ENCODE data around the gene TRAF3IP1. TPM values are rescaled to one million over a fixed set of nuclear protein-coding genes. Genes with fewer than 3 reads are reported as not detected.
A peak's percentile ranks its signal among the peaks of the same experiment; 100 is the strongest.

Gene TRAF3IP1
- total RNA-seq, 1 experiment from 2014 or later, result 18.6 TPM

- H3K27ac Mint-ChIP-seq (ENCODE audit: unreplicated experiment), result no peak overlapping the region
- no peak for TF ChIP-seq CTCF (IDR thresholded peaks at IDR 0.05; ENCODE audit: unreplicated experiment)
- peaks cover 38% of the 10 kb centered on the region for H3K4me1 Mint-ChIP-seq (ENCODE audit: low read depth, unreplicated experiment)
- peaks cover 34% of the 10 kb centered on the region for H3K36me3 Mint-ChIP-seq (ENCODE audit: insufficient read depth, unreplicated experiment)
- CTCF ChIA-PET, result no interaction called here
- intact Hi-C loops (cut with micrococcal nuclease; ENCODE audit: unreplicated experiment), result no loop called here
- H3K4me3 Mint-ChIP-seq (ENCODE audit: low read depth, unreplicated experiment), result no peak overlapping the region
- H3K9me3 Mint-ChIP-seq (ENCODE audit: low read depth, unreplicated experiment), result no peaks in the 10 kb centered on the region
- no peaks in the 10 kb centered on the region for H3K27me3 Mint-ChIP-seq (ENCODE audit: unreplicated experiment)
- DNase-seq, result no peak
- no TSS peak for BruUV-seq (replicated peaks)
Measured at GRCh38 chr2:238423561-238424312, 103.4 kb downstream of the TRAF3IP1 start.

GRCh38 chr2:238424313-238424700 lies 104.0 kb downstream of the TRAF3IP1 start:
- no TSS peak for BruUV-seq (replicated peaks)
- TF ChIP-seq CTCF (IDR thresholded peaks at IDR 0.05; ENCODE audit: unreplicated experiment), result no peak
- Mint-ChIP-seq H3K4me3 (ENCODE audit: low read depth, unreplicated experiment) (no peak overlapping the region), H3K9me3 (ENCODE audit: low read depth, unreplicated experiment) (no peaks in the 10 kb centered on the region), H3K27ac (ENCODE audit: unreplicated experiment) (no peak overlapping the region), H3K36me3 (ENCODE audit: insufficient read depth, unreplicated experiment) (peaks cover 40% of the 10 kb centered on the region), H3K27me3 (ENCODE audit: unreplicated experiment) (no peaks in the 10 kb centered on the region), H3K4me1 (ENCODE audit: low read depth, unreplicated experiment) (peaks cover 37% of the 10 kb centered on the region)
- DNase-seq, result no peak
- CTCF ChIA-PET, result no interaction called here
- intact Hi-C loops (cut with micrococcal nuclease; ENCODE audit: unreplicated experiment), result no loop called here

GRCh38 chr2:238425505-238425978 lies 105.2 kb downstream of the TRAF3IP1 start:
- no peak for TF ChIP-seq CTCF (IDR thresholded peaks at IDR 0.05; ENCODE audit: unreplicated experiment)
- CTCF ChIA-PET, result no interaction called here
- peaks cover 38% of the 10 kb centered on the region for H3K4me1 Mint-ChIP-seq (ENCODE audit: low read depth, unreplicated experiment)
- intact Hi-C loops (cut with micrococcal nuclease; ENCODE audit: unreplicated experiment), result no loop called here
- no peak for DNase-seq
- no peaks in the 10 kb centered on the region for H3K9me3 Mint-ChIP-seq (ENCODE audit: low read depth, unreplicated experiment)
- no peaks in the 10 kb centered on the region for H3K27me3 Mint-ChIP-seq (ENCODE audit: unreplicated experiment)
- H3K4me3 Mint-ChIP-seq (ENCODE audit: low read depth, unreplicated experiment), result no peak overlapping the region
- peaks cover 50% of the 10 kb centered on the region for H3K36me3 Mint-ChIP-seq (ENCODE audit: insufficient read depth, unreplicated experiment)
- H3K27ac Mint-ChIP-seq (ENCODE audit: unreplicated experiment), result no peak overlapping the region
- no TSS peak for BruUV-seq (replicated peaks)

- no TSS peak for BruUV-seq (replicated peaks)
- no peaks in the 10 kb centered on the region for H3K9me3 Mint-ChIP-seq (ENCODE audit: low read depth, unreplicated experiment)
- CTCF ChIA-PET, result no interaction called here
- DNase-seq, result no peak
- peak overlapping the region; percentile 78 for H3K4me3 Mint-ChIP-seq (ENCODE audit: low read depth, unreplicated experiment)
- H3K36me3 Mint-ChIP-seq (ENCODE audit: insufficient read depth, unreplicated experiment), result peaks cover 53% of the 10 kb centered on the region
- no peak for TF ChIP-seq CTCF (IDR thresholded peaks at IDR 0.05; ENCODE audit: unreplicated experiment)
- H3K27me3 Mint-ChIP-seq (ENCODE audit: unreplicated experiment), result no peaks in the 10 kb centered on the region
- peaks cover 38% of the 10 kb centered on the region for H3K4me1 Mint-ChIP-seq (ENCODE audit: low read depth, unreplicated experiment)
- intact Hi-C loops (cut with micrococcal nuclease; ENCODE audit: unreplicated experiment), result loop anchor here (1.0 kb wide), 1 partner anchor 13 kb away; no protein-coding TSS in a partner anchor
- H3K27ac Mint-ChIP-seq (ENCODE audit: unreplicated experiment), result peak overlapping the region; percentile 83
Measured at GRCh38 chr2:238425979-238426567, 105.8 kb downstream of the TRAF3IP1 start.

All from Calu3 (cell line).